K562 (cell line): ENCODE measurements around the gene ZNF140. TPM values are rescaled to one million over a fixed set of nuclear protein-coding genes. Genes with fewer than 3 reads are reported as not detected.

ENCODE experiments used
- CAMTA2 ChIP-seq: fragments of 250-450 bp; sonication (Bioruptor Pico); conservative IDR thresholded peaks from 2 replicates; pipeline ENCODE4 v1.5.1; 2022
- CBFA2T2 ChIP-seq: fragments of 450-650 bp; conservative IDR thresholded peaks from 2 replicates; pipeline ENCODE4 v1.6.1; 2017; ENCODE audit warnings: mild to moderate bottlenecking
- CLOCK ChIP-seq: fragments of 250-450 bp; sonication (Bioruptor Pico); IDR thresholded peaks from 2 replicates; pipeline ENCODE4 v1.4.0; 2020; ENCODE audit warnings: mild to moderate bottlenecking, moderate library complexity, borderline replicate concordance
- CTBP1 ChIP-seq: fragments of 450-650 bp; IDR thresholded peaks from 2 replicates; pipeline ENCODE4 v1.6.1; 2016; ENCODE audit warnings: borderline replicate concordance
- ELK3 ChIP-seq: fragments of 450-650 bp; formaldehyde crosslinking; IDR thresholded peaks from 2 replicates; pipeline ENCODE4 v1.4.0; 2020; ENCODE audit warnings: mild to moderate bottlenecking
- EZH2 ChIP-seq: IDR thresholded peaks from 2 replicates; pipeline ENCODE4 v1.6.1; 2012; ENCODE audit warnings: low read depth, mild to moderate bottlenecking, inconsistent platforms, low read length, borderline replicate concordance
- FOXA3 ChIP-seq, 2 experiments: fragments of 450-650 bp in 1 of 2; sonication (generic) in 1 of 2; formaldehyde crosslinking; IDR thresholded peaks in 1 of 2; conservative IDR thresholded peaks in 1 of 2; 2 replicates each; pipeline versions ENCODE4 v1.4.0 to v1.8.0; 2020 to 2022; ENCODE audit warnings: mild to moderate bottlenecking in 2 of 2, missing genetic modification reagents in 1 of 2
- IFI16 ChIP-seq: fragments of 250-450 bp; sonication (Bioruptor Pico); IDR thresholded peaks from 2 replicates; pipeline ENCODE4 v2.1.2; 2022; ENCODE audit warnings: mild to moderate bottlenecking, inconsistent platforms
- MAZ ChIP-seq, 2 experiments: fragments of 450-650 bp in 1 of 2; sonication (generic) in 1 of 2; formaldehyde crosslinking; IDR thresholded peaks in 1 of 2; conservative IDR thresholded peaks in 1 of 2; 2 replicates each; pipeline versions ENCODE4 v1.4.0 to v1.5.0; 2020; ENCODE audit warnings: mild to moderate bottlenecking in 1 of 2, missing genetic modification reagents in 1 of 2
- NONO ChIP-seq, 2 experiments: fragments of 200-400 bp in 1 of 2; fragments of 450-650 bp in 1 of 2; formaldehyde crosslinking in 1 of 2; IDR thresholded peaks; 2 replicates each; pipeline ENCODE4 v1.6.1; 2017; ENCODE audit warnings: low read depth in 2 of 2, mild to moderate bottlenecking in 2 of 2, moderate library complexity in 2 of 2, low read length in 1 of 2
- RB1 ChIP-seq: fragments of 450-650 bp; IDR thresholded peaks from 2 replicates; pipeline ENCODE4 v1.6.1; 2017; ENCODE audit warnings: low read depth, mild to moderate bottlenecking
- ZBTB26 ChIP-seq: fragments of 450-650 bp; formaldehyde crosslinking; IDR thresholded peaks from 2 replicates; pipeline ENCODE4 v1.4.0; 2022; ENCODE audit warnings: missing genetic modification characterization
- ZBTB9 ChIP-seq: fragments of 450-650 bp; formaldehyde crosslinking; IDR thresholded peaks from 2 replicates; pipeline ENCODE4 v1.4.0; 2020; ENCODE audit warnings: mild to moderate bottlenecking, moderate library complexity
- ZHX1 ChIP-seq: fragments of 150-350 bp; conservative IDR thresholded peaks from 2 replicates; pipeline ENCODE4 v1.6.1; 2014; ENCODE audit warnings: low read length
- ZNF232 ChIP-seq: sonication (generic); formaldehyde crosslinking; IDR thresholded peaks from 2 replicates; pipeline ENCODE4 v1.8.0; 2022; ENCODE audit warnings: mild to moderate bottlenecking, missing genetic modification reagents
- ZNF354B ChIP-seq: fragments of 250-450 bp; sonication (Bioruptor Pico); IDR thresholded peaks from 2 replicates; pipeline ENCODE4 v1.4.0; 2020
- ZNF57 ChIP-seq: fragments of 450-650 bp; formaldehyde crosslinking; IDR thresholded peaks from 2 replicates; pipeline ENCODE4 v1.4.0; 2020; ENCODE audit warnings: mild to moderate bottlenecking, moderate library complexity
- ZNF699 ChIP-seq: fragments of 250-450 bp; sonication (Bioruptor Pico); IDR thresholded peaks from 2 replicates; pipeline ENCODE4 v1.8.0; 2021; ENCODE audit warnings: mild to moderate bottlenecking, moderate library complexity; ENCODE audit not compliant: insufficient replicate concordance
- polyA plus RNA-seq, 8 experiments: library from polyadenylated mRNA; depleted of rRNA in 4 of 8; stranded (reverse) in 5 of 8; unstranded in 3 of 8; fragments of >200 nt; fragmentation: Nextera tagmentation in 2 of 8; fragmentation: Illumina TruSeq in 1 of 8; extraction: Ambion mirVana in 2 of 8; extraction: Trizol in 1 of 8; gene quantifications; 2 replicates each; pipeline versions ENCODE4 v1.2.1 to v1.2.3, GENCODE V29; 2011 to 2014; ENCODE audit warnings: inconsistent platforms in 1 of 8, missing spikeins in 1 of 8
- total RNA-seq, 7 experiments: library from RNA; depleted of rRNA in 6 of 7; stranded (reverse); fragments of >200 nt in 6 of 7; fragmentation: Illumina TruSeq in 2 of 7; extraction: Trizol in 2 of 7; gene quantifications; 2 replicates each; pipeline versions ENCODE4 v1.2.1 to v1.2.3, GENCODE V29; 2011 to 2021; ENCODE audit warnings: low replicate concordance in 1 of 7

Gene ZNF140
- total and polyA plus RNA-seq, 9 of the 15 experiments (the other 6 are each of a cell fraction or from before 2014, with no cell fraction given) = 1.6 to 10.9 (median 5.3) TPM

GRCh38 chr12:133037207-133038005 lies 43.3 kb upstream of the ZNF140 start, which contains the start of gene ZNF84 (continued):
- TF ChIP-seq EZH2 (no peak), RB1 (peak; percentile 60), IFI16 (CRISPR knock-in tag) (no peak), ZNF232 (peak; percentile 83; the same call in 1 of the 2 replicates), ZNF354B (no peak), CAMTA2 (0 out of 2 replicates have a peak, but pooled peaks have one; percentile 45), ZNF57 (CRISPR knock-in tag) (no peak), ZHX1 (no peak), CLOCK (CRISPR knock-in tag) (no peak; the same call in 1 of the 2 replicates), ZNF699 (CRISPR knock-in tag) (no peak), NONO (IDR thresholded peaks at IDR 0.05; ENCODE audit: low read depth in 2 of 2, low read length in 1 of 2) (peak in 1 of 2 experiments; percentile 89; a peak in 2 of 4 replicates), FOXA3 (CRISPR knock-in tag; conservative IDR thresholded peaks at IDR 0.05 in 1 of 2, IDR thresholded peaks at IDR 0.05 in 1 of 2) (peak in 1 of 2 experiments; percentile 76; a peak in 1 of 4 replicates), CTBP1 (peak; percentile 93), ELK3 (CRISPR knock-in tag) (no peak), MAZ (CRISPR knock-in tag; conservative IDR thresholded peaks at IDR 0.05 in 1 of 2, IDR thresholded peaks at IDR 0.05 in 1 of 2) (peak; percentile 61 to 87), CBFA2T2 (peak; percentile 89), ZBTB9 (CRISPR knock-in tag) (peak; percentile 82; the same call in 1 of the 2 replicates), ZBTB26 (CRISPR knock-in tag) (no peak)
